Posterior vena cava (tissue), 2 donors: ENCODE measurements around the gene PEX10. TPM values are rescaled to one million over a fixed set of nuclear protein-coding genes. Genes with fewer than 3 reads are reported as not detected.

Experiments used
- DNase-seq: peaks from one replicate; pipeline ENCODE4 v3.0.0-alpha.2; 2020; ENCODE audit warnings: low spot score
- intact Hi-C, 2 donors: fragments of 100-400 bp; cut with DNase I; formaldehyde crosslinking; loops; one replicate each; pipeline versions ENCODE4 v1.14.1 to v1.14.2; 2022 to 2023
- total RNA-seq, 2 donors: library from RNA; stranded (reverse); fragmentation: NEBNext Ultra II Directional; extraction: Animal tissue kit (Norgen Biotek cat#: 25700); gene quantifications; one replicate each; pipeline ENCODE4 v1.2.1, GENCODE V29; 2021
- donor health status: DM: yes; HTN: yes; CAD: no.
- donor health status: DM: yes; HTN: yes; CAD: no.

PEX10 gene
- total RNA-seq, 2 donors from 2014 or later = 10.9 to 13.1 TPM

DNA sequence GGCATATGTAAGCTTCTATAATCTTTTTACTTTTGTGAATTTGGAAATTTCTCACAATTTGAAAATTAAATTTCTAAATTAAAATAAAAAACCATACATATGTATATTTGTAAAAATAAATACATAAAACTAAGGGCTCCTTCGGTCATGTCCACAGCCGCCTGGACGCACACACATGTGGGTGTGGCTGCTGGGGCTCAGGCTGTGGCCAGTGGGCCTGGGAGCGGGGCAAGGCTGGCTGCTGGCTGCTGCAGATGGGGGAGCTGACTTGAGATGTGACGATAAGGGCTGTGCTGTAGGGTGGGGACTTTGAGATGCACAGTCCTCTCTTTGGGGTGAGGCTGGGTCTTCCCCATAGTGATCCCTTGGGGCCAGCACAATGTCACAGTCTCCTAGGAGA lies 15.9 kb downstream of the PEX10 start:
- intact Hi-C loops = no loop called here
- DNase-seq = no peak

- DNase-seq = no peak
- intact Hi-C loops = no loop called here
These were observed 16.3 kb downstream of the PEX10 start for GRCh38 chr1:2396059-2396458.

GRCh38 chr1:2395245-2395644 lies 17.1 kb downstream of the PEX10 start:
- no peak for DNase-seq
- intact Hi-C loops = no loop called here

DNA sequence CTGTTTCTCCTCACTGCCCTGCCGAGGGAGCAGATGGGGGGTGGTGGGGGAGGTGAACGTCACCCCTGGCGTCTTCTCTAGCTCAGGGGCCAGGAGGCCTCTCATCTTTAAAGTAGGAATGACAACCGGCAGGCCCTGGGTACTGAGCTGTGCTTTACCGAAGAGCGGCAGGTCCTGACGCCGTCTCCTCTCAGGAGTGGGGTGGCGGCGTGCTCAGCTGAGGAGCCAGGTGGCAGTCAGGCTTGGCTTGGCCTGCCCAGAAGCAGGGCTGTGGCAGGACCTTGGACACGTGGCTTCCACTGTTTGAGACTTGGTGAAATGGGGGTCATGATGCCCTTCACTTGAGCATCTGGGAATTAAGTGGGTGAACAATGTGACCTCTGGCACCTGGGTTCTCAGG lies 17.6 kb downstream of the PEX10 start:
- intact Hi-C loops = no loop called here
- no peak for DNase-seq

- intact Hi-C loops = no loop called here
- DNase-seq = no peak
These were observed 18.1 kb downstream of the PEX10 start for GRCh38 chr1:2394220-2394619.

GRCh38 chr1:2393471-2393877 lies 18.9 kb downstream of the PEX10 start:
- no peak for DNase-seq
- intact Hi-C loops = no loop called here

- intact Hi-C loops = no loop called here
These were observed 19.7 kb downstream of the PEX10 start for GRCh38 chr1:2392686-2393085.

GRCh38 chr1:2391931-2392509 lies 20.3 kb downstream of the PEX10 start:
- intact Hi-C loops = no loop called here
- no peak for DNase-seq

More at GRCh38 chr1:2392686-2393085, 19.7 kb downstream of the PEX10 start:
- DNase-seq = no peak

GRCh38 chr1:2391041-2391930 lies 21.1 kb downstream of the PEX10 start, which contains the start of the genes MORN1 and RER1:
TSS of gene MORN1 (minus strand) at chr1:2391554. CDS start at chr1:2391533, 21 bp downstream.
TSS of gene RER1 (plus strand) at chr1:2391841. CDS start at chr1:2395791, 3,950 bp downstream.
- intact Hi-C loops = no loop called here

DNA sequence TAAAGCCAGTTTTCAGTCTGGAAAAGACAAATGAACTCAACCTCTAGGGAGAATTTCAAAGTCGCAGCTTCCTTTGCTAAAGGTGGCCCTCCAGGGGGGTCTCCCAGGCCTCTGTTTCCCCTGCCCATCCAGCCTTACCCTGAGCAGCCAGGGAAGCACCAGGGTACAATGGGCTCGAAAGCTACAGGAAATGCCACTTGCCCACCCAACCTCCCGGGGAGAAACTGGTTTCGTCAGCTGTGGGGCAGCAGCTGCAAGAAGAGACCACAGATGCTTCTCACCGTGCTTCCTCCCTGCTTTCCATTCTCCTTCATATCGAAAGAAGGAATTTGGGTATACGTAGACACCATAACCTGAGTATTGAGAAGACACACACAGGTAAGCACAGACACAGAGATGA lies 22.7 kb downstream of the PEX10 start:
- intact Hi-C loops = no loop called here
- no peak for DNase-seq

More at GRCh38 chr1:2391041-2391930, 21.1 kb downstream of the PEX10 start, which contains the start of the genes MORN1 and RER1:
- peak; percentile 100 for DNase-seq

- intact Hi-C loops = no loop called here
- DNase-seq = peak; percentile 50
These were observed 24.1 kb downstream of the PEX10 start for GRCh38 chr1:2388004-2388913.

GRCh38 chr1:2386636-2387611 lies 25.4 kb downstream of the PEX10 start:
- intact Hi-C loops = no loop called here
- DNase-seq = peak; percentile 67

DNA sequence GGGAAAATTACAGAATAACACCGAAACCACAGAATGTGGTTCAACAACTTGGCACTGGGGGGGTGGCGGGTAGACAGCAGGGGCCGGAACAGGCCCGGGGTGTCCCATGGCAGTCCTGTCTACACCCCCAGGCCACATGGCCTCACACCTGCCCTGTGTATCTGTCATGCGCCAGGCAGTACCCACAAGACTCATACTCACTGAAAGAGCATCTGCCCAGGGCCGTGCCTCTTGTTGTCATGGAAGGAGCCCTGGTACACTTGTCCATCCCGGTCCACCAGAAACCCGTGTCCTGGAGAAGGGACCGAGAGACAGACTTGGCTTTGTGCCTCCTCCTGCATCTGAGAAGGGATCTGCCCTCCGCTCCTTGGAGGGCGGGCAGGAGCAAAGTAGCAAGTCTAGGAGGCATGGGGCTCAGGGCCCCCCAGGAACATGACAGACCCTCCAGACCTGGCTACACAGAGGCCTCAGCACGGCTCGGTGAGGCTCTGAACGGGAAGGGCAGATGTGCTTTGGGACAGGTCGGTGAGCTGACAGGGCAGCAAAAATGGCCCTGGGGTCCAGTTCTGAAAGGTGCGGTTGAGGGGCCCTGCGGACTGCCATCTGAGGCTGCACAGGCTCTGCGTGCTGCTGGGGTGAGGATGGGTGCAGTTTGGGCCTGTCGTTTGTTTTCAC lies 26.6 kb downstream of the PEX10 start:
- intact Hi-C loops = no loop called here
- DNase-seq = peak; percentile 75

GRCh38 chr1:2384941-2385481 lies 27.4 kb downstream of the PEX10 start:
- DNase-seq = peak; percentile 79

GRCh38 chr1:2384130-2384860 lies 28.1 kb downstream of the PEX10 start:
- DNase-seq = peak; percentile 64
- intact Hi-C loops = loop anchor here in 1 of 2 donors (1.0 kb wide), 1 partner anchor 69 kb away; no protein-coding TSS in a partner anchor

More at GRCh38 chr1:2384941-2385481, 27.4 kb downstream of the PEX10 start:
- intact Hi-C loops = loop anchor here in 1 of 2 donors (1.0 kb wide), 1 partner anchor 70 kb away; no protein-coding TSS in a partner anchor

GRCh38 chr1:2383576-2383975 lies 28.8 kb downstream of the PEX10 start:
- peak; percentile 70 for DNase-seq
- intact Hi-C loops = loop anchor here in 1 of 2 donors (2.0 kb wide), 1 partner anchor 187 kb away; no protein-coding TSS in a partner anchor
